Measurements from ENCODE around the gene SLC25A6.
"Not testable (repeated sequence)": the region's sequence is repeated elsewhere in the genome, so short reads cannot be mapped to it uniquely, and the experiment has no call there.

Gene SLC25A6

GRCh38 chrX:1359477-1359873 is 32.4 kb downstream of the SLC25A6 start:
- no peak for DNase-seq (ENCODE audit: low read depth)
- no peak overlapping the region for H3K4me3 ChIP-seq (ENCODE audit: low read depth, low read length)
- TF ChIP-seq CTCF (IDR thresholded peaks at IDR 0.05; ENCODE audit: control insufficient read depth, extremely low read depth, insufficient read depth) = no peak

- no peak for TF ChIP-seq CTCF (IDR thresholded peaks at IDR 0.05; ENCODE audit: control insufficient read depth, extremely low read depth, insufficient read depth)
- DNase-seq (ENCODE audit: low read depth) = no peak
- no peak overlapping the region for H3K4me3 ChIP-seq (ENCODE audit: low read depth, low read length)
These were observed 33.0 kb downstream of the SLC25A6 start for GRCh38 chrX:1358793-1359476.

GRCh38 chrX:1357993-1358392 is 33.9 kb downstream of the SLC25A6 start:
- TF ChIP-seq CTCF (IDR thresholded peaks at IDR 0.05; ENCODE audit: control insufficient read depth, extremely low read depth, insufficient read depth) = no peak
- H3K4me3 ChIP-seq (ENCODE audit: low read depth, low read length) = no peak overlapping the region
- no peak for DNase-seq (ENCODE audit: low read depth)

- no peak for TF ChIP-seq CTCF (IDR thresholded peaks at IDR 0.05; ENCODE audit: control insufficient read depth, extremely low read depth, insufficient read depth)
- DNase-seq (ENCODE audit: low read depth) = no peak
- no peak overlapping the region for H3K4me3 ChIP-seq (ENCODE audit: low read depth, low read length)
These were observed 36.5 kb downstream of the SLC25A6 start for GRCh38 chrX:1355131-1356046.

- no peak for TF ChIP-seq CTCF (IDR thresholded peaks at IDR 0.05; ENCODE audit: control insufficient read depth, extremely low read depth, insufficient read depth)
- DNase-seq (ENCODE audit: low read depth) = no peak
- no peak overlapping the region for H3K4me3 ChIP-seq (ENCODE audit: low read depth, low read length)
These were observed 37.6 kb downstream of the SLC25A6 start for GRCh38 chrX:1354036-1355019.

- no peak for DNase-seq (ENCODE audit: low read depth)
- TF ChIP-seq CTCF (IDR thresholded peaks at IDR 0.05; ENCODE audit: control insufficient read depth, extremely low read depth, insufficient read depth) = no peak
- no peak overlapping the region for H3K4me3 ChIP-seq (ENCODE audit: low read depth, low read length)
These were observed 39.8 kb downstream of the SLC25A6 start for GRCh38 chrX:1351981-1352714.

GRCh38 chrX:1349606-1350005 is 42.3 kb downstream of the SLC25A6 start:
- not testable (repeated sequence) for H3K4me3 ChIP-seq (ENCODE audit: low read depth, low read length); DNase-seq (ENCODE audit: low read depth)

Data from LNCaP clone FGC (cell line).